Activated gamma-delta T cell (primary cell): ENCODE measurements around the gene FUCA1.
A peak's percentile ranks its signal among the peaks of the same experiment; 100 is the strongest.
"Not testable (repeated sequence)": the region's sequence is repeated elsewhere in the genome, so short reads cannot be mapped to it uniquely, and the experiment has no call there.

Experiments used
- DNase-seq: peaks from one replicate; lab custom pipeline; 2025; lab: John Stamatoyannopoulos, UW

Gene FUCA1

GRCh38 chr1:23895993-23896392, 27.9 kb upstream of the FUCA1 start:
- no peak for DNase-seq

DNA sequence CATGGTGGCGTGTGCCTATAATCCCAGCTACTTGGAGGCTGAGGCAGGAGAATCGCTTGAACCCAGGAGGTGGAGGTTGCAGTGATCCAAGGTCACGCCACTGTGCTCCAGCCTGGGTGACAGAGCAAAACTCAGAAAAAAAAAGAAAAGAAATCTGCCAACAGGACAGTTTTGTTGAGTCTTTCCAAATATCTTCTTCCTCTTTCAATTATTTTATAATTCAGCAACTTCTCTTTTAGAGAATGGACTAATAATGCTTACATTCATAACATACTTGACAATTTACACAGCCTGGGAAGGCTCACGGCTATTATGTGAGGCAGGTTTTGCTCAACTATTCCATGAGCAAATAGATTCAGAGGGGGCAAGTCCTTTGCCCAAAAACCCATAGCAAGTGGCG, 27.0 kb upstream of the FUCA1 start:
- no peak for DNase-seq

DNA sequence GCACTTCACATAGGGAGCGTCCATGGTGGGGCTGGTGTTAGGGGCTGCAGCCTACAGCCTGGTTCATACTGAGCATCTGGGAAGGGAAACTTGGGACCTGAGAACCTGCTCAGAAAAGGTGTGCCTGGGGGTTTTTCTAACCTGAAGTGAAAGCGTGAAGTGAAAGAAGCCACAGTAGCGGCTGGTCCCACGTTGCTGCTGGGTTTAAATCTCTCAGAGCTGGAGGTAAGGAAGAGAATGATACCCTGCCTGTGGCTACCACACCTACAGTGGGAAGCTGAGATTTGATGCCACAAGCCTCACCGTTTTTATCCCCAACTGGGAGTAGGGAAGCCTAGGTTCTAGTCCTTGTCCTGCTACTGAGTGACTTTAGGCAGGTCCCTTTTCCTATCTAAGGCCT, 21.0 kb upstream of the FUCA1 start:
- DNase-seq: no peak

- no peak for DNase-seq
These were observed 17.1 kb upstream of the FUCA1 start for GRCh38 chr1:23885222-23885621.

- DNase-seq: no peak
These were observed 14.7 kb upstream of the FUCA1 start for GRCh38 chr1:23882746-23883145.

DNA sequence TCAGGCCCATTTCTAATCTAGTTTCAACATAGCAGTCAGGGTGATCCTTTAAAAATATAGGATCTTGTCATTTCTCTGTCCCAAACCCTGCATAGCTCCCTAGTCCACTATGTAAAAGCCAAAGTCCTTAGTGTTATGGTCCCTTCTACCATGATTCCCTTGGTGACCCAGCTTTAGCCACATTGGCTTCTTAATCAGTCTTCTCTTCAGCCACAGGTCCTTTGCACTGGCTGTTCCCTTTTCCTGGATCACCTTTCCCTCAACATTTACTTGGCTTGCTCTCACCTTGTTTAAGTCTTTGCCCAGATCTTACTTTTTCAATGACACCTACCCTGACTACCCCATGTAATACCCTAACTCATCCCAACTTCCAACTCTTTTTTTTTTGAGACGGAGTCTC, 11.7 kb upstream of the FUCA1 start:
- DNase-seq: no peak

- DNase-seq: no peak
These were observed 10.6 kb upstream of the FUCA1 start for GRCh38 chr1:23878668-23879067.

- DNase-seq: no peak
These were observed 7.3 kb upstream of the FUCA1 start for GRCh38 chr1:23875382-23875781.

- no peak for DNase-seq
These were observed 4.3 kb upstream of the FUCA1 start for GRCh38 chr1:23872421-23872820.

- DNase-seq: no peak
These were observed 961 bp upstream of the FUCA1 start for GRCh38 chr1:23869051-23869450.

GRCh38 chr1:23868557-23869016, 497 bp upstream of the FUCA1 start:
- no peak for DNase-seq

- DNase-seq: no peak
These were observed 572 bp downstream of the FUCA1 start for GRCh38 chr1:23867542-23867894.

DNA sequence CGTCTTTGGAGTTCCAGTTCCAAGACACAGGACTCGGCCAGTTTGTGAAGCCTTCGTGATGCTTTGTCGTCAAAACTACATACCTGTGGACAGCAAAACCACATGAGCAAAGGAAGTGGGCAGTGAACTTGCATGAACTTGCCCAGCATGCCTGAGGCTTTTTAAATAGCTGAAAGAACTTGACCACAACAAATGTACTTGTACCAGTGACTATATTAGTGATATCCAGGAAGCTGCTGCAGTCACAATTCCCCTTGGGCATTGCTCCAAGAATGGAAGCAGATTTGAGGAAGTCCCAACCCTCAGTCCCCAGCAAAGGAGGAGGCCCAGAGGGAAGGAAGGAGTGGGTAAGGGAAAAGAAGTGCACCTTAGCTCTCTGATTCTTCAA, 2.6 kb downstream of the FUCA1 start:
- DNase-seq: no peak

GRCh38 chr1:23864801-23865542, 3.1 kb downstream of the FUCA1 start:
- no peak for DNase-seq

- DNase-seq: no peak
These were observed 5.5 kb downstream of the FUCA1 start for GRCh38 chr1:23862640-23863039.

GRCh38 chr1:23854568-23854967, 13.5 kb downstream of the FUCA1 start:
- DNase-seq: no peak

GRCh38 chr1:23853124-23853523, 15.0 kb downstream of the FUCA1 start:
- DNase-seq: not testable (repeated sequence)

DNA sequence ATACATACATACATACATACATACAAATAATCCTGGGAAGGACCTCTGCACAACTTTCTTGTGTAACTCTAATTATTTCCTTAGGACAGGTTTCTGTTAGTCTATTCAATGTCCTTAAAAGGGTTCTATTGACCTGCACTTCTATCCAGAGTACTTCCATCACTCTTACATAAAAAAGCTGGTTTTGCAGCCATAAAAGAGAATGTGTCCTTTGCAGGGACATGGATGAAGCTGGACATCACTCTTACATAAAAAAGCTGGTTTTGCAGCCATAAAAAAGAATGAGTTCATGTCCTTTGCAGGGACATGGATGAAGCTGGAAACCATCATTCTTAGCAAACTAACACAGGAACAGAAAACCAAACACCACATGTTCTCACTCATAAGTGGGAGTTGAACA, 16.7 kb downstream of the FUCA1 start:
- not testable (repeated sequence) for DNase-seq

DNA sequence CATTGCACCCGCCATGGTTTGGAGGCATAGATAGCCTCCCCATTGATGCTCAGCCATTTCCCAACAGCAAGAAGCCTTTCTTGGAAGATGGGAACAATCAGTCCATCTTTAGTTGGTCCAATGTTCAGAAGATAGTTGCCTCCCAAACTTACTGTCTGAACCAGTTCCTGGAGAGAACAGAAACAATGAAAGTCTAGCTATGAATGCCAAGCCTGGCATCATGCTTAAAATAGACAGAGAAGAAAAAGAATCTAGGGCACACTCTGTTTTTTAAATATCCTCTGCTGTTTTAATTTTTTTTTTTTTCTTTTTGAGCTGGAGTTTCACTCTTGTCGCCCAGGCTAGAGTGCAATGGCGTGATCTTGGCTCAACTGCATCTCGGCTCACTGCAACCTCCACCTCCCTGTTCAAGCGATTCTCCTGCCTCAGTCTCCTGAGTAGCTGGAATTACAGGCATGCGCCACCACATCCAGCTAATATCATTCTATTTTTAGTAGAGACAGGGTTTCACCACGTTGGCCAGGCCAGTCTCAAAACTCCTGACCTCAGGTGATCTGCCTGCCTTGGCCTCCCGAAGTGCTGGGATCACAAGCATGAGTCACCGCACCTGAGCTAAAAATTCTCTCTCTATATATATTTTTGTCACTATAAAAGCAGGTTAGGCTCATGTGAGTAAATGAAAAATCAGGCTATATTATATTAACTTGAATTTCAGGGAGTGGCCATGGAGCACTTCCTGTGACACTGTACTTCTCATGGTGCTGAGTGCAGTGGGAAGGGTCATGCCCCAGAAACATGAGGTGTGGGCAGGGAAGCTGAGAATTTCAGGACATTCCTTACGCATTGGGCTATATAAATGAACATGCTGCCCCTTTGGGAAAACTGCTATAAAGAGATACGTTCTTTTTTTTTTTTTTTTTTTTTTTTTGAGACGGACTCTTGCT, 19.1 kb downstream of the FUCA1 start:
- DNase-seq: no peak

DNA sequence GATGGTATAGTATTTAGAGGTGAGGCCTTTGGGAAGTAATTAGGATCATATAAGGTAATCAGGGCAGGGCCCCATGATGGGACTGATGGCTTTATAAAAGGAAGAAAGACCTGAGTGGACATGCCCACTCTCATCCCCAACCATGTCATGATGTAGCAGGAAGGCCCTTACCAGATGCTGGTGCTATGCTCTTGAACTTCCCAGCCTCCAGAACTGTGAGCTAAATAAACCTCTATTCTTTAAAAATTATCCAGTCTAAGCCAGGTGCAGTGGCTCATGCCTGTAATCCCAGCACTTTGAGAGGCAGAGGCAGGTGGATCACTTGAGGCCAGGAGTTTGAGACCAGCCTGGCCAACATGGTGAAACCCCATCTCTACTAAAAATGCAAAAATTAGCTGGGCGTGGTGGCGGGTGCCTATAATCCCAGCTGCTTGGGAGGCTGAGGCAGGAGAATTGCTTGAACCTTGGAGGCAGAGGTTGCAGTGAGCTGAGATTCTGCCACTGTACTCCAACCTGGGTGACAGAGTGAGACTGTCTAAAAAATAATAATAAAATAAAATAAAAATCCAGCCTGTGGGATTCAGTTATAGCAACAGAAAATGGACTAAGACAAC, 20.5 kb downstream of the FUCA1 start:
- not testable (repeated sequence) for DNase-seq

DNA sequence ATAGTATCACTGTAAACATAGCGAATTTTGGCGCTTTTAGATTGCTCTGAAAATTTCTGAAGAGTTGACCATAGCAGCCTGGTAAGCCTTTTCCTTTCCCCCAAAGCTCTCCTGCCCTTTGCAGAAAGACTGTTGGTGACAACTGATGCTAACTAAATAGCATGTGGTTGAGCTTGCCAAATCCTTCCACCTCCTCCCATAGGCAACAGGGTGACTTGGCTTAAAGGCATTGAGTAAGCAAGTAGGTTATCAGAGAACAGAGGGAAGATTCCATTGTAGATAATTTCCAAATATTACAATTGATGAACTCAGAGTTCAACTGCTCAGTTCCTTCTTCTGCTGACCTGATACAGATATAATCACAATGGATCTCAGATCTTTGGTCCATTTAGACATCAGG, 22.9 kb downstream of the FUCA1 start:
- DNase-seq: no peak

- no peak for DNase-seq
These were observed 24.4 kb downstream of the FUCA1 start for GRCh38 chr1:23843644-23844043.

DNA sequence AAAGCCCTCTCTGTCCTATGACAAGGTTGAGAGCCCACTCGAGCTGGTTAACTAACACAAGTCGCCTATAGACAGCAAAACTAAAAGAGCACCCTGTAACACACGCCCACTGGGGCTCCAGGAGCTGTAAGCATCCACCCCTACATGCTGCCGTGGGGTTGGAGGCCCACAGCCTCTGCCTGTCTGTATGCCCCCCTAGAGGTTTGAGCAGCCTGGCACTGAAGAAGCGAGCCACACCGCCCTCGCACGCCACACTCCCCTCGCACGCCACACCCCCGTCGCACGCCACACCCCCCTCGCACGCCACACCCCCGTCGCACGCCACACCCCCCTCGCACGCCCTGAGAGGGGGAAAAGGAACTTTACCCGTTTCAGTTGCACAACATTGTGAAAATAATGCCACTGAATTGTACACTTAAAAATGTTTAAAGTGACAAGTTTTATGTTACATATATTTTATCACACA, 29.7 kb downstream of the FUCA1 start:
- peak; percentile 57 for DNase-seq
